HG02678 (cell line): ENCODE measurements around the gene TENT4B.

Source experiments
- ATAC-seq: cut with Tn5 transposase; IDR thresholded peaks from one replicate; pipeline ENCODE4 v1.9.1; 2021; ENCODE audit warnings: mild to moderate bottlenecking, moderate library complexity; ENCODE audit not compliant: unreplicated experiment

Gene TENT4B

DNA sequence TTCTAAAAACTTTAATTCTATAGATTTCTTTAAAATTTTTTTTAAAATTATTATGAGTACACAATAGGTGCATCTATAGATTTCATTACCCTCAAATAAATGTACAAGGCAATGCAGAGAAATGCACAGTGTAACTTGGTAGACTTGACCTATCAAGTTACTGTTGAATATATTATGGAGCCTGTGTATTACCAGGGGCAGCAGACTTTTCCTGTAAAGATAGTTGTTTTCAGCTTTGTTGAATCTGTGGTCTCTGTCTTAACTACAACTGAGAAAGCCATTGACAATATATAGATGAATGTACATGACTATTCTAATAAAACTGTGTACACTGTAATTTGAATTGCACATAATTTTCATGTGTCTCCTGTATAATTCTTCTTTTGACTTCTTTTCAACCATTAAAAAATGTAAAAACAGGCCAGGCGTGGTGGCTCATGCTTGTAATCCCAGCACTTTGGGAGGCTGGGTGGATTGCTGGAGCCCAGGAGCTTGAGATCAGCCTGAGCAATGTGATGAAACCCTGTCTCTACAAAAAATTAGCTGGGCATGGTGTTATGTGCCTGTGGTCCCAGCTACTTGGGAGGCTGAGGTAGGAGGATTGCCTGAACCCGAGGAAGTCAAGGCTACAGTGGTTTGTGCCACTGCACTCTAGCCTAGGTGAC lies 39.4 kb downstream of the TENT4B start:
- ATAC-seq = no peak

DNA sequence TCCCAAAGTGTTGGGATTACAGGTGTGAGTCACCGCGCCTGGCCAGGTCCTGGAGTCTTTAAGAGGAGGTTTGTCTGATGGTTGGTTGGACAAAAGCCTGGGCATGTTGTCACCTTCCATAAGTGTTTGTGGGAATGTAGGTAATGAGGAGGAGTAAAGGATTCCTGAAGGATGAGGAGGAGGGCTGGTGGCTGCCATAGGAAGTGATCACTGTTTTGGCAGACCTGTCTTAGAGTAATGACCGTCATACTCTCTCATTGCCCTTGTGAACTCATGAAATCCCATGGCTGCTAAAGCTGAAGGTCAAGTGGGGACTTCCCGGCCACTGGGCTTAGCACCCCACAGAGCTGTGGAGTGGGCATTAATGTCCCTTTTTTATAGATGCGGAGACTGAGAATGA lies 40.5 kb downstream of the TENT4B start:
- ATAC-seq = no peak

DNA sequence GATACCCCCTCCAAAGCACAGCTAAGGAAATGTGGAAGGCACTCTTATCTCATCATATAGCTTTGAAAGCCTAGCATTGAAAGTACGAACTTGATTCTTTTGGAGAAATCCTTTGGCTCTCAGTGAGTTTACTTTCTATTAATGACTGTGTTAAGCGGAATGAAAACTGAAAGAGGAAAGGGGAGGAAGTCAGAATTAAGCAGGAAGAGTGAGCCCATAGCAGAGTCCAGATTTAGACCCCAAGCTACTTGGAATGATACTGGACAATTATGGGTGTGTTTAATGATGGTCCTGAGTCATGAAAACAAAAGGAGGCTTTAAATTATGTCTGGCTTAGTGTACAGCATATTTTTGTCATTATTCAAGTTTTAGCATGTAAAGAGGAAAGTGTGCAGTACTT lies 42.2 kb downstream of the TENT4B start:
- no peak for ATAC-seq

DNA sequence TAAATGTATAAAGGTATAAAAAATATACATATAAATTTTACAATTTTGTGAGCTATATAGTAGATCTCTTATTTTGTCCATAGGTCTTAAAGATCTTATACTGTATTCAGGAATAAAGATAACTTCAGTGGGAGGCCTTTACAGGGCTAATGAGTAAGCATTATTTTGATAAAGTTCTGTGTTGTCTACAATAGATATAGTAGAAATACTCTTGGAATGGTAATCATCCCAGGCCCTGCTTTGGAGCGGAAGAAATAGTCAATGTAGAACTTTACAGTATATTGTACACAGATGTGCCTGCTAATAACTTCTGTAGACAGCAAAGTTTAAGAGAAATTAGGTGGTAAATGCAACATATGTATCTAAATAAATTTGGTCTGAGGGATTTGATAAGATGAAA lies 42.6 kb downstream of the TENT4B start:
- no peak for ATAC-seq

DNA sequence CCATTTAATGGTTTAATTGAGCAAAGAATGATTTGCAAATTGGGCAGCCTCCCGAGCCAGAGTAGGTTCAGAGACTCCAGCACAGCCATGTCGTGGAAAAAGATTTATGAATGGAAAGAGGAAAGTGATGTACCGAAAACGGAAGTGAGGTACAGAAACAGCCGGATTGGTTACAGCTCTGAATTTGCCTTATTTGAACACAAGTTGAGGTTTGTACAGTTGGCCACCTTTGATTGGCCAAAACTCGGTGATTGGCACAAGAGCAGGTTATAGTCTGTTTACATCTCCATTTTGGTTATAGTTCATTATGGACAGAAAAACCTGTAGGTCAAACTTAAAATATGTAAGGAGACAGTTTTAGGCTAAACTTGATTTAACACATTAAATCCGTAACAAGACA lies 44.5 kb downstream of the TENT4B start:
- ATAC-seq = no peak

DNA sequence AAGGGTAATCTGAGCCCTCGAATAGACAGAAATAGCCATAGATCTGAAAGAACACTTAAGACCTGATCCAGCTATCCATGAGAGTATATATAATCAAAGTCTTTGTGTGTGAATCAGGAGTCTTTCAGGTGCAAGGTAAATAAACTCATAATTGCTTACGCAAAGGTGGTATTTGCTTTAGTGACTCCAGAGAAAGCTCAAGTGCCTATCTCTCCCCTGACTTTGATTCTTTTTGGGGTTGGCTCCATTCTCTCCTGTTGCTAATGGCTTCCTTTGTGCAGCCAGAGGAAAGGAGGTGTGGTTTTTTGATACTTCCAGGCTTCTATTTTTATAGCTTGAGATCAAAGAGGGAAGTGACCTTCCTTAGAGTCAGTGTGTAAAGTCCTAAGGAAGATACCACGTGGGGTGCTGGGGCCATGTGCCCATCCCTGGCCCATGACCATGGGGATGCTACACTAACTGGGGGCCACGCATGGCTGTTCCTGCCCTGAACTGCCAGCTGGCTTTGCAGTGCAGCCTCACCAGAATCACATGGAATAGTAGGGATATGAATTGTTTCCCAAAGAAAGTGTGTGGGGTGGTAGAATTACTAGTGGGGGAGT lies 45.8 kb downstream of the TENT4B start:
- ATAC-seq = no peak

DNA sequence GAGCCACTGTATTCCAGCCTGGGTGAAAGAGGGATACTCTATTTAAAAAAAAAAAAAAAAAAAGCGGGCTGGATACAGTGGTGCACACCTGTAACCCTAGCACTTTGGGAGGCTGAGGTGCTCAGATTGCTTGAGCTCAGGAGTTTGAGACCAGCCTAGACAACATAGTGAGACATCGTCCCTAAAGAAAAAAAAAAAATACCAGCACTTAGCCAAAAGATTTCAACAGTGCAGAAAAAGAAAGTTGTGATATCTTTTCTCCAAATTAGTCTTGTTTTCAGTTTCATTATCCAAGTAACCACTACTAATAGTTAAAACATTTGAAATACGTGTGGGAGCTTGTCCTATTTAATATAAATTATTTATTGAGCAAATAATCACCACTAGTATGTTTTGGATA lies 48.7 kb downstream of the TENT4B start:
- no peak for ATAC-seq

DNA sequence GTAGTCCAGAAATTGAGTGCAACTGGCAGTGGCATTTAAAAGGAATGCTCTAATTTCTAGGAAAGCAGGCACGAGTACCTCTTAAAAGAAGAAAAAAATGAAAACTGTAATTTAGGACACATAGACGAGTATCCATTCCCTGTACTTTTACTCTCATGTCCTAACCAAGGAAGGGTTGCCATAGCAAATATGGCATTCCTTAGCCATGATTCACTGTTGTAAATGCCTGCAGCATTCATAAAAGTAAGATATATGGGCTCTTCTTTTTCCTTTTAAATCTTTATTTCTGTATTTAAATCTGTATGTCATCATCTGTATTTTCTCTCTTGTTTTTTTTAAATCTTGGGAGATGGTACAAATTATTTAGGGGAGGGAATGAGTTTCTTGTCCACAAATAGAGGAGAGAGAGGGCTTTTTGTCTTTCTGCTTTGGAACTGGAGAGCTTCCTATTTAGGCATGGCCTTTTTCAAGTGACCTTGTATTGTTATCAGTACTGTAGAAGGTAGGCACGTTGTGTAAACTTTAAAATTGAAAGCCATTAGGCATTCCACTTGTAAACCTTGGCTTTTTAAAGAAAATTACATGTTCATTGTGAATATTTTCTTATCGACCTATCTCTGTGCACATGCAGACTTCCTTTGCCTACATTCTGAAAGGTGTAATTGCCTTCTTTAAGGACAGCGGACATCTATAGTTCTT lies 50.0 kb downstream of the TENT4B start:
- ATAC-seq = no peak

DNA sequence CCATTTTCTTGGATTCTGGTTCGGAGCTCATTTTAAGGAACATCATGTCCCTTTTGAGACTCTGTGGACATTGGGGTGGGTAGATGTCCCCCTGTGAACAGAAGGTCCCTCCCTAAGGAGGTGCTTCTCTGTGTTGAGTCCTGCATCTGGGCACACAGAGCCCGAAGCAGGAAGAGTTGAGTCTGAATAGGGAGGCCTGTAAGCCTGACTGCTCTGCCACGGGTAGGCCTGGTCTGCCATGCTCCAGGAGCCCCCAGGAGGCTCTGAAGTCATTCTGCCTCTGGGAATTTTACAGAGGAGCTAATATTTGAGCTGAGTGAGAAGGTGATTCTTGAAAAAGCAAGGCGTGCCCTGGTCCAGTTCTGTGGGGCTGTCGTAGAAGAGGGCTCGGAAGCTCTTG lies 50.6 kb downstream of the TENT4B start:
- ATAC-seq = no peak

DNA sequence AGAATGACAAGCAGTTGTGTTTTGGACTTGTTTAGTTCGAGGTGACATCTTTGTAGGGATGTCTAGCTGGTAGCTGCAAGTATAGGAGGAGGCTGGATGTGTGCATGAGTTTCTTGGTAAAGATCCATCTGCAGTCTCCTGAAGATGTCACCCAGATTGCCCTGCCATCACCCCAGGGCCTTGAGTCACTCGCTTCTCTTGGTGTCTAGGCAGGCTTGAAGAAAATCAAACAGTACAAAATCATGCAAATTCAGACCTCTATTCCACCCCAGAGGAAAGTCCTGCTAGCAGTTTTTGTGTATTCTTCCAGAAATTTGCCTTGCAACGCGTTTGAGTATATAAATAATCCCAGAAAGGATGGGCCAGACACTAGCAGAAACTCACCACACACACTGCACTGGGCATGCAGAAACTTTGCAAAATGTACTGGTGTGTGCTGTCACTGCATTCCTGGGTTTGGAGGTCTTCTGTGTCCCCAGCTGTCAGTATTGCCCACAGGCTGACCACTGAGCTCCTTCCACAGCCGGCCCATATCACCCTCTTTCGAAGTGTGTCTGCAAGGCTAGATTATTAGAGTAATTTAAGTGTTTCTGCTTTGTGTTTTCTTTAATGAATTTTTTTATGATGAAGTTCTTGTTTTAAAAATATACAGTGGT lies 51.5 kb downstream of the TENT4B start:
- ATAC-seq = no peak

DNA sequence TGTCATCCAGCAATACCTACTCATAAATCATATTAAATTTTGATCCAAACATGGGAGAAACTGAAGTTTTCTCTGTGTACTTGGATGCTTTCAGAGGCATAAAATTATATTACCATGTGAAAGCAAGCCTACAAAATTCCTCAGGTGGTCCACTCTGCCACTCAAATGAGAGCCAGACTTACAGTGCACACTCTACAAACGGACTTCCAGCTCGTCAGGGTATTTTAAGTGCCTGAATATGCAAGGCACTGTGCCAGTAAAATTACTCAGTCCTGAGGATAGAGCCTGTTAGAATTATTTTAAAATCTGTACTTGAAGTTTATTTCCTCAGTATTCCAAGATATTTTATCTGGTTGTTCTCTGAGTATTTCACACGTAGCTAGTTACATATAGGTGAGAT lies 54.5 kb downstream of the TENT4B start:
- ATAC-seq = no peak

DNA sequence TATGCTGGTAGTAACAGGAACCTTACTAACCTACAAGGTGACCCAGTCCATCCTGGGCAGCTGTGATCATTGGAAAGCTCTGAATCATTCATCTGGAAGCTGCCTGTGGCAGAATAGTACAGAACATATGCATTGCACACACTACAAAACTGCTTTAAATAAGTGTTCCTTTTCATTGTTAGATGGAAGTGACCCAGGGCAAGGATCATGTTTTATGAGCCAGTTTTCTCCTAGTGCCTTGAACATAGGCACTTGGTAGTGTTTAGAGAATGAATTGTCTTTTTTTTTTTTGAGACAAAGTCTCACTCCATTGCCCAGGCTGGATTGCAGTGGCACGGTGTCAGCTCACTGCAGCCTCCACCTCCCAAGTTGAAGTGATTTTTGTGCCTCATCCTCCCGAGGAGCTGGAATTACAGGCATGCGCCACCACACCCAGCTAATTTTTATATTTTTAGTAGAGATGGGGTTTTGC lies 55.4 kb downstream of the TENT4B start:
- ATAC-seq = no peak

DNA sequence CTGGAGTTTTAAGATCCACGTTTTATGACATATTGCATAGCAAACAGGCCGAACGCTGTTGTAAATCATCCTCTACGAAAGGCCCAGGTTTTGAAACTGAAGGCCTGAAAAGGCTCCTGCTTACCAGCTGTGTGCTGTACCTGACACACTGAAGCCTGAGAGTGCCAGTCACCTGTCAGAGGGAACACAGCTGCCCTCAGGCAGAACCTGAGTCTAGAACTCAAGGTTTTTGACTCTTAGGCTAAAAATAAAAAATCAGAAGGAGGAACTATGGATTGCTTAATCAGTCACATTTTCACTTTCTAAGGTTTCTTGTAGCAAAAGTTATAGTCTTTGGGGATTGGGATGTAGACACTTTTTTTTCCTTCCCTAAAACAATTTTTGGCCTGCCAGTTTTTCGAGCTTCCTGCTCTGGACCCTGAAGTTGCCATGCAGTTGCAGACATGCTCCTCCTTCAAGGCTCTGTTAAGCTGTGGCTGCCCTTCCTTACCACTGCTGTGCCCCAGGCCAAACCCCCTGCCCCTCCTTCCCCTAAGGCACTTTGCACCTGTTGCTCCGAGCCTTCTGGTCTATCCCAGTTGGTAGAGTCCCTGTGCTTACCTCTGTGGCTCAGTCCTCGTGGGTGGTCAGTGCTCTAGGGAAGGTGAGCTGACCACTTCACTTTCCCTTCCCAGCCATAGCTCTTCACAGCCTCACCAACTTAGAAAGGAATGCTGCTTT lies 56.6 kb downstream of the TENT4B start:
- ATAC-seq = no peak

DNA sequence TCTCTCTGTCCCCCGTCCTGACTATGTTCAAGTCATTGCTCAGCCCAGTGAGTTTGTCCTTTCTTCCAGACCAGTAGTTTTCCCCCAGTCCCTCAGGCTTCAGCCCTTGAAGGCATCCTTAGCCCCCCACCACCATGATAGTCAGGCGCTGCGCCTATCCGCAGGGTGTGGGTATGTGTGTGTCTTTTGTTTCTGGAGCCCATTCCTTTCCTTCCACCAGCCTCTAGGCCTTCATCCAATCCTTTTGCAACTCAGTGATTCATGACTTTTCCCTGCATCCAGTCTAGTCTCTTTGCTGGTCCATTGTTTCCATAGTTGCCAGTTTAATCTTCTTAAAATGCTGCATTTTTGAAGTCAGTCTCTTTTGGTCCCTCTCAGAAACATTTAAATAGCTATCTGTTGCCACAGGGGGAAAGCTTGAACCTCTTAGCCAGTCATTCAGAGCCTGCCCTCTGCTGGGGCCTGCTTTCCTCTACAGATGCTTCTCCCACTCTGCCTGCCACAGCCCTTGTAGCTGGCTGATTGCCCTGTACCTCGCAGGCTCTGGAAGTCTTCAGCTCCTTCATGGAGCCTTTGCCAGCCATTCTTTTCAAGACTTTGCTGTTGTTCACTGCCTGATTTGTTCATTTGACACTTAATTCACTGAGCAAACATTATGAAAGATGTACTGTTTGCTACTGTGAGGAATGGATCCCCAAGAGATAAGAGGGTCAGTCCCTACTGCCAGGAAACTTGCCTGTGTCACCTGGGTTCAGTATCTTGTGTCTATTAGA lies 57.3 kb downstream of the TENT4B start:
- peak; percentile 90 for ATAC-seq

DNA sequence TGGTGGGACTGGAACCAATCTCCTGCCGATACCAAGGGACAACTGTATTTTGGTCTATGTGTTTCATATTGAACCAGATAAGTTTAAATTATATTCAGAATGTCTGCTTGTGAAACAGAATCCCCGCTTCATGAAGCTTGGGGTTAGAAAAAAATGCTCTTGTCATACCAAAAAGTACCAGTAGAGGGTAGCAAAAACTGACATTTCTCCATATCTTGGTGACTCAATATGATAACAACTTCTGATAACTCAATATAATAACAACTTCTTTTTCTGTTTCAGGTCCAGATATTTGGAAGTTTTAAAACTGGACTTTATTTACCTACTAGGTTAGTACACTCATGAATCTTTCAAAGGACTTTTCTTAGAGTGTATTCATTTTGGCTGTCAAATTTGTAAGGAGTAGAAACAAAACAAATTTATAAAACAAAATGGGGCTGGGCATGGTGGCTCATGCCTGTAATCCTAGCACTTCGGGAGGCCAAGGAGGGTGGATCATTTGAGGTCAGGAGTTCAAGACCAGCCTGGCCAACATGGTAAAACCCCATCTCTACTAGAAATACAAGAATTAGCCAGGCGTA lies 60.9 kb downstream of the TENT4B start:
- ATAC-seq = no peak

DNA sequence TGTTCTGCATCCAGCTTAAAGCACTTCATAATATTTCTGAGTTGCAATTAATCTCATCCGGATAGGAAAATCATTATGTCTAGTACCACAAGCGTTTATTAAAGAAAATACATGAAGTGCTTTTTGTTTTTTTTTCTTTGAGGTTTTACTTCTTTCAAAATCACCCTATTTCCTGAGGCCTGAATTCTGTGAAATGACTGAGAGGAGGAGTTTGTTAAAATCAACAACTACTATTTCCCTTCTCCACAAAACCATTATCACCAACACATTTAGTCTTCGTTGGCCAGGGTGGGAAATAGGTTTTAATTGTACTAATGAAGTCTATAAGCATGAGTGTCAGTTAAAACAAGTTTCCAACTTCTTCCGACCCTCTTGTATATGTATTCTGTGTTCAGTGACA lies 62.6 kb downstream of the TENT4B start:
- no peak for ATAC-seq

DNA sequence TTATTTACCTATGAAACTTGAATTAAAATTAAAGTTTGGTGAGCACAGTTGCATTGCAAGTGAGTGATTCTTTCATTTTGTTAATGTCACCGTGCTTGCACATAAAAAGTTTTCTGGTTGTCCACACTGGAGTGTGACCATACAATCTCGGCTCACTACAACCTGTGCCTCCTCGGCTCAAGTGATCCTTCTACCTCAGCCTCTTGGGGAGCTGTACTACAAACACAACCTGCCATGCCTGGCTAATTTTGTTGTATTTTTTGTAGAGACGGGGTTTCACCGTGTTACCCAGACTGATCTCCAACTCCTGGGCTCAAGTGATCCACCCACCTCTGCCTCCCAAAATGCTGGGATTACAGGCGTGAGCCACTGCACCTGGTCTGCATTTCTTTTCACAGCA lies 63.1 kb downstream of the TENT4B start:
- no peak for ATAC-seq

DNA sequence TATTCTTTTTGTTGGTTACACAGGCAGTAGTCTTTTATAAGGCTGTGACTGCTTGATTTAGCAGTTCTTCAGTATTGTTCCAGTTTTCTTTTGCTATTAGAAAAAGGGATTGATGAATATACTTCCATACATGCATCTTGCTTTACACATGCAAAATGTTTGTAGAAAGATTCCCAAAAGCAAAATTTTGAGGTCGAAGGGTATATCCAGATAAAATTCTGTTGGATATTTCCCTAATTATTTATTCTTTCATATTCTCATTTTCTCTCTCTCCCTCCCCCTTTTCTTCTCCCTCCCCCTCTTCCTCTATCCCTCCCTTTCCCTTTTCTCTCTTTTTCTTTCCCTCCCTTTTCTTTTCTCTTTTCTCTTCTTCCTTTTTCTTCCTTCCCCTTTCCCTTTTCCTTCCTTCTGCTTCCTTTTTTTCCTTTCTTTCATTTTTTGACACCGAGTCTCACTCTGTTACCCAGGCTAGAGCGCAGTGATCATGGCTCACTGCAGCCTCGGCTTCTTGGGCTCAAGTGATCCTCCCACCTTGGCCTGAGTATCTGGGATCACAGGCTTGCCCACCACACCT lies 66.4 kb downstream of the TENT4B start:
- no peak for ATAC-seq

DNA sequence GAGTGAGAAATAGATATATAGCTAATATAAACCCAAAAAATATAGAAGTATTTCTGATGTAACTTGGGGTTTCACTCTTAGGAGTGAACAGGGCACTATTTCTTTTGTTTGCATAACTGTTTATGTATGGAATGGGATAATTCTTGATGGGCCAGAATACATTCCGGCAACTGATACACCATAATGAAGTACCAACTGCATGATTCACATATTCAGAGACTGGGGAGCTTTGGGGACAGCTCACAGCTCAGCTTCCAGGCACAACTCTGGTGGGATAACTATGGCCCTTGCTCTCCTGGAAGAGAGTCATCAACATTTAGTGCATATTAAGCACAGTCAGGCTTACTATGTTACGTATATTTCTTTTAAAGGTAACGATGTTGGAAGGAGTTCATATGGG lies 71.2 kb downstream of the TENT4B start:
- no peak for ATAC-seq

DNA sequence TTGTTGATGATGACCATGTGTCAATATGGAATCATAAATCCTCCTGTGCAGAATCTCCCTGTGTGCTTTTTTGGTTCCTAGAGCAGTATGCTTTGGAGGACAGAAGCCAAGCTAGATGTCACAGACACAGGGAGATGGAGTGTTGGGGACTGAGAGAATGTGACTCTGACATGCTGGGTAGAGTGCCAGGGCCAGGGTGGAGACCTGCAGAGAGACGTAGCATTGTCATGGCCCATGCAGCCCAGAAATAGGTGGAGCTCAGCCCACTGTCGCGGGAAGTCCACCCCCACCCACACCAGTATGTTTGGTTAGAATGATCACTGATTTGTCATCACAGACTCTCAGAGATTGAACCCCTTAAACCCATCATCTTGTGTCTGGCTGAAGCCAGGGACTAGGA lies 74.0 kb downstream of the TENT4B start:
- no peak for ATAC-seq
